Body of pancreas (tissue), 4 donors: Measurements from ENCODE around the gene COPE.

Experiments used
- CTCF ChIP-seq, 7 experiments: fragments of 450-650 bp in 4 of 7; fragments of 200-600 bp in 3 of 7; sonication (generic) in 3 of 7; IDR thresholded peaks; one replicate each; pipeline ENCODE4 v1.5.1; 2016 to 2019; ENCODE audit warnings: antibody characterized with exemption in 7 of 7
- POLR2A ChIP-seq, 3 donors: fragments of 450-650 bp; IDR thresholded peaks; one replicate each; pipeline ENCODE4 v1.6.1; 2016; ENCODE audit warnings: antibody characterized with exemption in 3 of 3, mild to moderate bottlenecking in 2 of 3

GRCh38 chr19:18932216-18932841 lies 13.1 kb upstream of the COPE start:
- no peak for TF ChIP-seq CTCF (IDR thresholded peaks at IDR 0.05)
- no peak for TF ChIP-seq POLR2A (IDR thresholded peaks at IDR 0.05)
